B cell (primary cell): ENCODE measurements around the gene WNT6. TPM values are rescaled to one million over a fixed set of nuclear protein-coding genes. Genes with fewer than 3 reads are reported as not detected.

Experiments
- ATAC-seq: fragments of 200-7000 bp; cut with Tn5 transposase; one replicate; pipeline ENCODE4 v1.10.0; 2021; ENCODE audit warnings: low read depth, mild to moderate bottlenecking, moderate number of reproducible peaks, moderate library complexity
- CTCF ChIA-PET: fragments of 350-600 bp; sonication (Branson Sonifier 250); formaldehyde crosslinking; loops from one replicate; lab custom pipeline; 2021; ENCODE audit warnings: antibody characterized with exemption, inconsistent platforms; lab: Charles Lee
- POLR2A ChIA-PET: fragments of 350-600 bp; sonication (Branson Sonifier 250); formaldehyde crosslinking; loops from one replicate; lab custom pipeline; 2021; ENCODE audit warnings: antibody characterized with exemption; lab: Charles Lee
- DNase-seq: peaks from one replicate; pipeline ENCODE4 v3.0.0; 2013
- H2AFZ ChIP-seq: 2 replicates; pipeline ENCODE4 v1.6.1; 2012; ENCODE audit warnings: mild to moderate bottlenecking, low read depth, low read length; ENCODE audit not compliant: insufficient read depth, poor library complexity, severe bottlenecking
- H3K27ac ChIP-seq, 2 donors: 1 replicate in 1 of 2; 2 replicates in 1 of 2; pipeline ENCODE4 v1.5.1; 2012 to 2013; ENCODE audit warnings: low read length in 2 of 2, mild to moderate bottlenecking in 2 of 2, moderate library complexity in 1 of 2
- H3K27me3 ChIP-seq, 4 experiments: fragments of 200-600 bp in 1 of 4; sonication (generic) in 1 of 4; replicated peaks in 1 of 4; 1 replicate in 2 of 4; 2 replicates in 2 of 4; pipeline versions ENCODE4 v1.6.1 to v1.7.0; 2013 to 2016; ENCODE audit warnings: low read length in 3 of 4, mild to moderate bottlenecking in 2 of 4, mixed read lengths in 1 of 4, moderate library complexity in 1 of 4; ENCODE audit not compliant: insufficient read depth in 4 of 4, control insufficient read depth in 3 of 4; ENCODE audit errors: control extremely low read depth in 1 of 4
- H3K36me3 ChIP-seq, 2 experiments: replicated peaks in 1 of 2; 1 replicate in 1 of 2; 2 replicates in 1 of 2; pipeline versions ENCODE4 v1.6.1 to v1.7.1; 2013; ENCODE audit warnings: low read length in 1 of 2; ENCODE audit not compliant: insufficient read depth in 2 of 2, control insufficient read depth in 1 of 2; ENCODE audit errors: control extremely low read depth in 1 of 2, extremely low read depth in 1 of 2
- H3K4me1 ChIP-seq, 2 donors: fragments of 200-600 bp in 1 of 2; sonication (generic) in 1 of 2; 1 replicate in 1 of 2; 2 replicates in 1 of 2; pipeline versions ENCODE4 v1.5.1 to v1.6.1; 2013 to 2017; ENCODE audit warnings: low read length in 2 of 2; ENCODE audit not compliant: control insufficient read depth in 2 of 2, insufficient read depth in 2 of 2
- H3K4me2 ChIP-seq: replicated peaks from 2 replicates; pipeline ENCODE3; 2012; ENCODE audit warnings: mild to moderate bottlenecking, low read depth, low read length; ENCODE audit not compliant: poor library complexity, severe bottlenecking
- H3K4me3 ChIP-seq, 5 experiments: fragments of 200-600 bp in 1 of 5; sonication (generic) in 1 of 5; 1 replicate in 3 of 5; 2 replicates in 2 of 5; pipeline versions ENCODE4 v1.5.1 to v1.7.0; 2011 to 2016; ENCODE audit warnings: low read length in 4 of 5, mild to moderate bottlenecking in 4 of 5, low read depth in 2 of 5, control low read depth in 1 of 5, moderate library complexity in 1 of 5; ENCODE audit not compliant: insufficient read depth in 1 of 5; ENCODE audit errors: control extremely low read depth in 1 of 5, extremely low read depth in 1 of 5
- H3K79me2 ChIP-seq: fragments of 200-600 bp; sonication (generic); one replicate; pipeline ENCODE4 v1.6.0; 2016; ENCODE audit warnings: low read length; ENCODE audit not compliant: control insufficient read depth, insufficient read depth
- H3K9ac ChIP-seq: fragments of 200-600 bp; sonication (generic); 2 replicates; pipeline ENCODE4 v1.6.1; 2017; ENCODE audit warnings: mild to moderate bottlenecking, low read length, moderate library complexity
- H3K9me3 ChIP-seq, 3 donors: one replicate each; pipeline versions ENCODE4 v1.6.1 to v1.7.1; 2013; ENCODE audit warnings: low read length in 2 of 3; ENCODE audit not compliant: control insufficient read depth in 2 of 3, insufficient read depth in 1 of 3; ENCODE audit errors: control extremely low read depth in 1 of 3
- H4K20me1 ChIP-seq: 2 replicates; pipeline ENCODE4 v1.6.0; 2012; ENCODE audit warnings: mild to moderate bottlenecking, low read length; ENCODE audit not compliant: insufficient read depth, control insufficient read depth, poor library complexity, severe bottlenecking
- H3K27ac Mint-ChIP-seq: one replicate; pipeline ENCODE4 v1.8.0; 2021; ENCODE audit warnings: mixed read lengths
- H3K27me3 Mint-ChIP-seq: one replicate; pipeline ENCODE4 v1.8.0; 2021; ENCODE audit warnings: mixed read lengths
- H3K4me1 Mint-ChIP-seq: one replicate; pipeline ENCODE4 v1.8.0; 2021; ENCODE audit warnings: mixed read lengths
- H3K4me3 Mint-ChIP-seq: one replicate; pipeline ENCODE4 v1.8.0; 2021; ENCODE audit warnings: mixed read lengths
- H3K9me3 Mint-ChIP-seq: one replicate; pipeline ENCODE4 v1.8.0; 2022; ENCODE audit warnings: mixed read lengths; ENCODE audit not compliant: insufficient read depth
- EZH2 ChIP-seq: IDR thresholded peaks from 2 replicates; pipeline ENCODE4 v1.6.1; 2012; ENCODE audit warnings: borderline replicate concordance, low read depth, mild to moderate bottlenecking, moderate library complexity, low read length; ENCODE audit not compliant: insufficient read depth, poor library complexity, severe bottlenecking
- WGBS: methylation state at CpG from one replicate; pipeline ENCODE4 v1.1.5; 2013; ENCODE audit warnings: missing lambda C conversion rate; ENCODE audit not compliant: insufficient coverage; 5-methylcytosine and 5-hydroxymethylcytosine counted together
- intact Hi-C: fragments of 100-400 bp; cut with micrococcal nuclease; formaldehyde crosslinking; loops from one replicate; pipeline ENCODE4 v1.10.0; 2022
- polyA plus RNA-seq: library from polyadenylated mRNA; depleted of rRNA; stranded (reverse); fragments of >200 nt; gene quantifications from 2 replicates; pipeline ENCODE4 v1.2.3, GENCODE V29; 2012
- total RNA-seq, 2 donors: library from RNA; stranded (reverse); fragments of 120-200 nt in 1 of 2; gene quantifications; 1 replicate in 1 of 2; 2 replicates in 1 of 2; pipeline versions ENCODE4 v1.2.3 to v1.2.4, GENCODE V29; 2013 to 2022
- TF ChIP-seq, protein P1 (sequence below): fragments of 200-600 bp; IDR thresholded peaks from one replicate; pipeline ENCODE4 v1.8.0; 2022; ENCODE audit warnings: antibody characterized with exemption, mild to moderate bottlenecking

WNT6 gene
- total and polyA plus RNA-seq, 2 donors (not counting 1 experiment from before 2014, with no cell fraction given): 0.84 to 2.0 TPM

DNA sequence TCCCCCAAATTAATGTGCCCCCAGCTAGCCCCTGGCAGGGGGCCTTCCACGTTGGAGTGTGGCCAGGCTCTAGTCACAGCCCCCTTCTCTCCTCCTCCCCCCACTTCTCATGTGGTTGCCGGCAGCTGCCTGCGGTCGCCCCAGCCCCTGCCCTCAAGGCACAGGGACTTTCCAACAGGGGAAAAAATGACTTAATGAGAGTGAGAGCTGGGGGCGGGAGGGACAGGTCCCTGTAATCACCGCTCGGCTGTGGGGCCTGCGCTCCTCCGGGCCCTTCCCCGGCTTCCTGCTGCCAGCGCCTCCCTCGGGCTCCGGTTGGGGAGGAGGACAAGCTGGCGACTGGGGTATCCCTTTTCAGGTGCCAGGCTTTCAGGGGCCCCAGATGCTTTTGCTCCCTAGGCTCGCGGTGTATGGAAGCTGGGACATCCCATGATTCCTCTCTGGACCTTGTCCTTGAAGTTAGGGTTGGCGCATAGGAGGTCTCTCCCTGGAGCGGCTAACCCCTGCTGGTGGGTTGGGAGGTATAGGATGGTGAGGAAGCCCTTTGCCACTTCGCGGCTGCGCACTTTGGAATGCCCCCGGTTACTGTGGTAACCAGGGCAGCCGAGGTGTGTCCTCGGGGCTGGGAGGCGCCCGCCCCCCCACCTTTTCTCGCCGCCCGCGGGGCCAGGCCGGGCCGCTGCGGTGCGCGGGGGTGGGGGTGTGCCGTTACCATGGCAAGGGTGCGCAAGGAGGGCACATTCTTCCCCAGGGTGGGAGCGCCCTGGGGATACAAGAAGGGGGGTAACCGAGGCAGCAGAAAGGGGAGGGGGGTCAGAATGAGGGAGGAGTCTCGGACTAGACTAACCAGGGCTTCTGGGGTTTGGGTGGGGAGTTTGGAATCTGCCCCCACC lies 37.1 kb downstream of the WNT6 start:
- Histone ChIP-seq H3K9ac (peak overlapping the region; percentile 92), H3K27me3 (peaks cover 0 to 20% (median 13%) of the 10 kb centered on the region in 4 experiments), H3K4me1 (peaks cover 58 to 67% of the 10 kb centered on the region in 2 donors), H3K27ac (peak overlapping the region; percentile 99 to 100), H3K9me3 (peaks cover 0 to 3% (median 0%) of the 10 kb centered on the region in 3 donors), H3K4me2 (peak overlapping the region; percentile 88), H3K36me3 (no peaks in the 10 kb centered on the region), H3K4me3 (peak overlapping the region in 4 of 5 experiments; percentile 66 to 68 (median 68)), H2AFZ (peak overlapping the region; percentile 35), H3K79me2 (peaks cover 2% of the 10 kb centered on the region), H4K20me1 (no peaks in the 10 kb centered on the region)
- DNase-seq (peak; percentile 95), ATAC-seq (peak; percentile 58)
- Mint-ChIP-seq H3K4me3 (peak overlapping the region; percentile 87), H3K4me1 (peaks cover 61% of the 10 kb centered on the region), H3K9me3 (no peaks in the 10 kb centered on the region), H3K27ac (peak overlapping the region; percentile 91), H3K27me3 (peaks cover 22% of the 10 kb centered on the region)
- CTCF ChIA-PET: interaction anchor here (1.1 to 21.8 kb wide), 10 partner anchors 12 to 500 kb away, joined by 3 to 1627 read pairs (median 12); partner anchors contain the start of genes WNT10A and WNT6
- POLR2A ChIA-PET: interaction anchor here (0.7 to 9.4 kb wide), 10 partner anchors 12 to 498 kb away, joined by 3 to 490 read pairs (median 5); partner anchors contain the start of genes BCS1L, CTDSP1, TUBA4A and WNT10A
- TF ChIP-seq EZH2: no peak
- TF ChIP-seq, protein P1, sequence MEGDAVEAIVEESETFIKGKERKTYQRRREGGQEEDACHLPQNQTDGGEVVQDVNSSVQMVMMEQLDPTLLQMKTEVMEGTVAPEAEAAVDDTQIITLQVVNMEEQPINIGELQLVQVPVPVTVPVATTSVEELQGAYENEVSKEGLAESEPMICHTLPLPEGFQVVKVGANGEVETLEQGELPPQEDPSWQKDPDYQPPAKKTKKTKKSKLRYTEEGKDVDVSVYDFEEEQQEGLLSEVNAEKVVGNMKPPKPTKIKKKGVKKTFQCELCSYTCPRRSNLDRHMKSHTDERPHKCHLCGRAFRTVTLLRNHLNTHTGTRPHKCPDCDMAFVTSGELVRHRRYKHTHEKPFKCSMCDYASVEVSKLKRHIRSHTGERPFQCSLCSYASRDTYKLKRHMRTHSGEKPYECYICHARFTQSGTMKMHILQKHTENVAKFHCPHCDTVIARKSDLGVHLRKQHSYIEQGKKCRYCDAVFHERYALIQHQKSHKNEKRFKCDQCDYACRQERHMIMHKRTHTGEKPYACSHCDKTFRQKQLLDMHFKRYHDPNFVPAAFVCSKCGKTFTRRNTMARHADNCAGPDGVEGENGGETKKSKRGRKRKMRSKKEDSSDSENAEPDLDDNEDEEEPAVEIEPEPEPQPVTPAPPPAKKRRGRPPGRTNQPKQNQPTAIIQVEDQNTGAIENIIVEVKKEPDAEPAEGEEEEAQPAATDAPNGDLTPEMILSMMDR: no peak
- intact Hi-C loops: loop anchor here (1.0 to 5.0 kb wide), 8 partner anchors 16 to 491 kb away; partner anchors contain the start of genes BCS1L, DNAJB2, DNPEP and NHEJ1
- WGBS: under 1% methylated on average over 33 of the region's 40 CpGs
